Activated naive CD4-positive, alpha-beta T cell treated with anti-CD3 and anti-CD28 coated beads for 36 hours (primary cell): Measurements from ENCODE around the gene ZNF532. TPM values are rescaled to one million over a fixed set of nuclear protein-coding genes. Genes with fewer than 3 reads are reported as not detected.
"Not testable (repeated sequence)": the region's sequence is repeated elsewhere in the genome, so short reads cannot be mapped to it uniquely, and the experiment has no call there.

Experiments used
- CTCF ChIA-PET: fragments of 350-600 bp; sonication (Branson Sonifier 250); formaldehyde crosslinking; loops from one replicate; lab custom pipeline; 2021; ENCODE audit warnings: antibody characterized with exemption; lab: Charles Lee
- DNase-seq: peaks from one replicate; pipeline ENCODE4 v3.0.0-alpha.2; 2020
- H3K27ac Mint-ChIP-seq: one replicate; pipeline ENCODE4 v1.8.0; 2021; ENCODE audit warnings: mild to moderate bottlenecking, mixed read lengths
- H3K27me3 Mint-ChIP-seq: one replicate; pipeline ENCODE4 v1.8.0; 2021; ENCODE audit warnings: low read depth, mixed read lengths
- H3K36me3 Mint-ChIP-seq: one replicate; pipeline ENCODE4 v1.8.0; 2021; ENCODE audit warnings: low read depth, mixed read lengths
- H3K4me1 Mint-ChIP-seq: one replicate; pipeline ENCODE4 v1.8.0; 2021; ENCODE audit warnings: low read depth, mixed read lengths
- H3K4me3 Mint-ChIP-seq: one replicate; pipeline ENCODE4 v1.8.0; 2021; ENCODE audit warnings: mild to moderate bottlenecking, moderate library complexity, mixed read lengths
- H3K9me3 Mint-ChIP-seq: one replicate; pipeline ENCODE4 v1.8.0; 2021; ENCODE audit warnings: mixed read lengths
- intact Hi-C: fragments of 100-400 bp; cut with micrococcal nuclease; formaldehyde crosslinking; loops from one replicate; pipeline ENCODE4 v1.15.1; 2023
- total RNA-seq, 2 experiments: library from RNA; stranded (reverse); gene quantifications; one replicate each; pipeline ENCODE4 v1.2.3, GENCODE V29; 2021

The ZNF532 gene, protein sequence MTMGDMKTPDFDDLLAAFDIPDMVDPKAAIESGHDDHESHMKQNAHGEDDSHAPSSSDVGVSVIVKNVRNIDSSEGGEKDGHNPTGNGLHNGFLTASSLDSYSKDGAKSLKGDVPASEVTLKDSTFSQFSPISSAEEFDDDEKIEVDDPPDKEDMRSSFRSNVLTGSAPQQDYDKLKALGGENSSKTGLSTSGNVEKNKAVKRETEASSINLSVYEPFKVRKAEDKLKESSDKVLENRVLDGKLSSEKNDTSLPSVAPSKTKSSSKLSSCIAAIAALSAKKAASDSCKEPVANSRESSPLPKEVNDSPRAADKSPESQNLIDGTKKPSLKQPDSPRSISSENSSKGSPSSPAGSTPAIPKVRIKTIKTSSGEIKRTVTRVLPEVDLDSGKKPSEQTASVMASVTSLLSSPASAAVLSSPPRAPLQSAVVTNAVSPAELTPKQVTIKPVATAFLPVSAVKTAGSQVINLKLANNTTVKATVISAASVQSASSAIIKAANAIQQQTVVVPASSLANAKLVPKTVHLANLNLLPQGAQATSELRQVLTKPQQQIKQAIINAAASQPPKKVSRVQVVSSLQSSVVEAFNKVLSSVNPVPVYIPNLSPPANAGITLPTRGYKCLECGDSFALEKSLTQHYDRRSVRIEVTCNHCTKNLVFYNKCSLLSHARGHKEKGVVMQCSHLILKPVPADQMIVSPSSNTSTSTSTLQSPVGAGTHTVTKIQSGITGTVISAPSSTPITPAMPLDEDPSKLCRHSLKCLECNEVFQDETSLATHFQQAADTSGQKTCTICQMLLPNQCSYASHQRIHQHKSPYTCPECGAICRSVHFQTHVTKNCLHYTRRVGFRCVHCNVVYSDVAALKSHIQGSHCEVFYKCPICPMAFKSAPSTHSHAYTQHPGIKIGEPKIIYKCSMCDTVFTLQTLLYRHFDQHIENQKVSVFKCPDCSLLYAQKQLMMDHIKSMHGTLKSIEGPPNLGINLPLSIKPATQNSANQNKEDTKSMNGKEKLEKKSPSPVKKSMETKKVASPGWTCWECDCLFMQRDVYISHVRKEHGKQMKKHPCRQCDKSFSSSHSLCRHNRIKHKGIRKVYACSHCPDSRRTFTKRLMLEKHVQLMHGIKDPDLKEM (N-terminal part only)
- total RNA-seq = 1 to 10 TPM; 4.0 to 4.3 TPM

DNA sequence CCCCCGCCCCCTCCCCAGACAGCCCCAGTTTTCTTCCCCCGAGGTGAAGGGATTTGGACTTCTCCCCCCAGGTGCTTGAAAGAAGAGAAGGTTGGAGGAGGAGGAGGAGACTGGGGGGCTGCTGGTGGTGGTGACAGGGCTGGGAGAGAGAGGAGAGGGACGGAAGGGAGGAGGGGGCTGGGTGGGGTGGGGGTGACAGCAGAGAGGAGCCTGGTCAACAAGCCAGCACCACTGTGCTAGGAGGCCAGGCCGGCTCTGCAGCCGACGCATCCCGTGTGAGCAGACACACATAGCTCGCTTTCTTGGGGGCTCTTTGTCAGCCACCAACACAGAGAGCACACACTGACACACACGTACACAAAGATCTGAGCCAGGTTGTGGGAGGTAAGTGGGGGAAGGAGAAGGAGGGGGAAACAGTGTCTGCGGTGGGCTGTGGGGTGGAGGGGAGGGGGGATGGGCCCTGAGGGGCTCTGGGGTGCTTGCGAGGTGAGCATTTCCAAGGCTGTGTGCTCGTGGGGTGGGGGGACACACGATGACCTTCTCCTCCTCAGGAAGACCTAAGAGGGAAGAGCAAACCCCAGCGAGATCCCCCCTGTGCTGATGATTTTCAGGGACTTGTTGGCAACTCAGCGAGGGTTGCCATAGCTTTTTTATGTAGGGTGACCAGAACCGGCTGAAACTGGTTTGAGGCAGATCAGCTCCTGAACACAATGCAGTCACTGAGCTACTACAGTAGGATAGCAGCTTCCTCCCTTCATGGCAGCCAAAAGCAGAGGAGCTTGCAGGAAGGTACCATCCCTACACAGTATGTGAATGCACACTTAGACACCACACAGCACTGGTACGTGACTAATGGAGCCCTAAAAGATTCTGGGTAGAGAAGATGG is at the start of gene ZNF532:
Gene ZNF532, plus strand, starts transcription at position 732 of the 887 bp plus-strand sequence. CDS start 53,411 bp downstream, outside the sequence.
- Mint-ChIP-seq H3K27me3 (peaks cover 40% of the 10 kb centered on the region), H3K4me1 (peaks cover 8% of the 10 kb centered on the region), H3K36me3 (no peaks in the 10 kb centered on the region), H3K4me3 (peak within 1 kb of the TSS; percentile 52), H3K9me3 (no peaks in the 10 kb centered on the region), H3K27ac (no peak within 1 kb of the TSS)
- intact Hi-C loops = no loop called here
- peak; percentile 45 for DNase-seq
- CTCF ChIA-PET = interaction anchor here (0.9 kb wide), 1 partner anchor 82 kb away, joined by 3 read pairs; no protein-coding TSS in a partner anchor

DNA sequence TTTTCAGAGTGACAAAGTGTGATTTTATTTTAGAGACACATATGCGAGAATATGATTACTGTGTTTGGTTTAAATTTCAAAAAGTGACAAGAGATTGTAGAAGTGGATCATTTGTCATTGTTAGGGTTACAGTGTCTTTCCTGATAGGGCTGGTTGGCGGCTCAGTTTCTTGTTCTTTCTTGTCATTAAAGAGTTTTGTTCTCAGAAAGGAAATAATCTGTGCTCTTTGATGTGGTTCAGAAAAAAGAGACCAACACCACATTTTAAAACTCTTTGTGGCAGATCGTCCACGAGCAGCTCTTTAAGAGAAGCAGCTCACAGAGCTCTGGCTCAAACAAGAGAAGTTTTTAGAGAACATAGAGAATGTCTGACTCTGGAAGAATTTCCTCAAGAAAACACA is 45.6 kb upstream of the ZNF532 start:
- intact Hi-C loops = no loop called here
- Mint-ChIP-seq H3K4me3 (no peak overlapping the region), H3K4me1 (peaks cover 12% of the 10 kb centered on the region), H3K27ac (no peak overlapping the region), H3K9me3 (peaks cover 3% of the 10 kb centered on the region), H3K27me3 (peaks cover 63% of the 10 kb centered on the region), H3K36me3 (no peaks in the 10 kb centered on the region)
- CTCF ChIA-PET = interaction anchor here (0.7 to 1.7 kb wide), 3 partner anchors 50 to 55 kb away, joined by 3 to 4 read pairs (median 4); no protein-coding TSS in a partner anchor
- peak; percentile 31 for DNase-seq

DNA sequence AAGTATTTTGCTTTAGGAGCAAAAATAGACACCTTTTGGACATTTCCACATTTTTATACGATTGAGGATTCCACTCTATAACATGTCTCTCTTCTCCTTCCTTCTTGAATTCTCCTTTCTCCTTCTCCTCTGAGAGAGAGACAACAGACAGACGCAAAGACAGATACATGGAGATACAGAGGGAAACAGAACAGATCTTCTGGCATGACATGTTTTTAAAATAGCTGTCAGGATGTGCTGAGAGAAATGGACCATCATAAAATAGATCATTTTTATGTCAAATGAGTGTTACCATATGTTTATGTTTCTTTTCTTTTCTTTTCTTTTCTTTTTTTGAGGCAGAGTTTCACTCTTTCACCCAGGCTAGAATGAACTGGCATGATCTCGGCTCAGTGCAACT is 44.4 kb upstream of the ZNF532 start:
- CTCF ChIA-PET = no interaction called here
- H3K4me1 Mint-ChIP-seq = peaks cover 12% of the 10 kb centered on the region
- H3K4me3 Mint-ChIP-seq = no peak overlapping the region
- H3K27me3 Mint-ChIP-seq = peaks cover 59% of the 10 kb centered on the region
- H3K27ac Mint-ChIP-seq = no peak overlapping the region
- no peaks in the 10 kb centered on the region for H3K36me3 Mint-ChIP-seq
- intact Hi-C loops = no loop called here
- no peak for DNase-seq
- no peaks in the 10 kb centered on the region for H3K9me3 Mint-ChIP-seq

DNA sequence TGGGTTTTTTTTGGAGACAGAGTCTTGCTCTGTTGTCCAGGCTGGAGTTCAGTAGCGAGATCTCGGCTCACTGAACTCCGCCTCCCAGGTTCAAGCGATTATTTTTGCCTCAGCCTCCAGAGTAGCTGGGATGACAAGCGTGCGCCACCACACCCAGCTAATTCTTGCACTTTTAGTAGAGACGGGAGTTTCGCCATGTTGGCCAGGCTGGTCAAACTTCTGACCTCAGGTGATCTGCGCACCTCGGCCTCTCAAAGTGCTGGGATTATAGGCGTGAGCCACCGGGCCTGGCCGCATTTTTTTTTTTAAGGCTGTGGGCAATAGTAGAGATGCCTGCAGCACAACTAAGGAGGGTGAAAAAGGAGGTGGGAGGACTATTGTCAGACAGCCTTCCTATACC is 41.7 kb upstream of the ZNF532 start:
- intact Hi-C loops = no loop called here
- H3K36me3 Mint-ChIP-seq = no peaks in the 10 kb centered on the region
- H3K4me1 Mint-ChIP-seq = peaks cover 12% of the 10 kb centered on the region
- DNase-seq = no peak
- no peak overlapping the region for H3K4me3 Mint-ChIP-seq
- CTCF ChIA-PET = no interaction called here
- H3K9me3 Mint-ChIP-seq = no peaks in the 10 kb centered on the region
- no peak overlapping the region for H3K27ac Mint-ChIP-seq
- H3K27me3 Mint-ChIP-seq = peaks cover 55% of the 10 kb centered on the region

DNA sequence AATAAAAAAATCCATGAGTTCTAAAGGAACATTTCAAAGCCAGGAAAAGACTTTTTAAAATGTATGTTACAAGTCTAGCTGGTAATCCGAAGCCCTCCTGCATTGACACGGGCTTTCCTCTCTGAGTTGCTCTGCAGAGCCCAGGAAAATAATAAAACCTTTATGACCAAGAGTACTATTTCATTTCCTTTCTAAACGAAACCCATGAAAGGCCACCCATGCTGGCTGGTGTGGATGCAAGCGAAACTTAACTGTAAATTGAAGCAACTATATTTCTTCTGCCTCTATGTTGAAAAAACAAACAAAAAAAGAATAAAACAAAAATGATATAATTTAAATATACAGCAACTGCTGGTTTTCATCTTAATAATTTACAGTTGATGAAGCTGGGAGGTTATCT is 41.3 kb upstream of the ZNF532 start:
- H3K27me3 Mint-ChIP-seq = peaks cover 53% of the 10 kb centered on the region
- no peak overlapping the region for H3K27ac Mint-ChIP-seq
- H3K36me3 Mint-ChIP-seq = no peaks in the 10 kb centered on the region
- H3K4me3 Mint-ChIP-seq = no peak overlapping the region
- DNase-seq = no peak
- no peaks in the 10 kb centered on the region for H3K9me3 Mint-ChIP-seq
- H3K4me1 Mint-ChIP-seq = peaks cover 12% of the 10 kb centered on the region
- intact Hi-C loops = no loop called here
- CTCF ChIA-PET = no interaction called here

DNA sequence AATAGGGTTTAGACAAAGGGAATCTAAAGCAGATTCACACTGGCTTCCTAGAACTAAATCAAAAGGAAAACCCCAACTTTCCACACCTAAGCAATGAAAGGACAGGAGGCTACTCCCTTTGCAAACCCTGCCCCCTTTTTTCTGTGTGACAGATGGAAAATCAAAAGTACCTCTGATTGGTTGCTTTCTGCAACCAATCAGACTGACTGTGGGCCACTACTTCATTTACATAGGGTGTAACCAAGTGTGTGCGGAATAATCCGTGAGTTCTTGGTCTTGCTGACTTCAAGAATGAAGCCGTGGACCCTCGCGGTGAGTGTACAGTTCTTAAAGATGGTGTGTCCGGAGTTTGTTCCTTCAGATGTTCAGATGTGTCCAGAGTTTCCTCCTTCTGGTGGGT is 37.8 kb upstream of the ZNF532 start:
- H3K9me3 Mint-ChIP-seq, DNase-seq, H3K27ac Mint-ChIP-seq, H3K4me3 Mint-ChIP-seq, H3K36me3 Mint-ChIP-seq, H3K4me1 Mint-ChIP-seq, intact Hi-C loops: not testable (repeated sequence)
- H3K27me3 Mint-ChIP-seq = peaks cover 41% of the 10 kb centered on the region
- CTCF ChIA-PET = interaction anchor here (1.1 kb wide), 1 partner anchor 50 kb away, joined by 3 read pairs; no protein-coding TSS in a partner anchor

DNA sequence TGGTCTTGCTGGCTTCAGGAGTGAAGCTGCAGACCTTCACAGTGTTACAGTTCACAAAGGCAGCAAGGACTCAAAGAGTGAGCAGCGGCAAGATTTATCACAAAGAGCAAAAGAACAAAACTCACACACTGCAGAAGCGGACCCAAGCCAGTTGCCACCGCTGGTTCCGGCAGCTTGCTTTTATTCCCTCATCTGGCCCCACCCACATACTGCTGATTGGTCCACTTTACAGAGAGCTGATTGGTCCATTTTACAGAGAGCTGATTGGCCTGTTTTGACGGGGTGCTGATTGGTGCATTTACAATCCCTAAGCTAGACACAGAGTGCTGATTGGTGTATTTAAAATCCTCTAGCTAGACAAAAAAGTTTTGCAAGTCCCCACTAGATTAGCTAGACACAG is 37.2 kb upstream of the ZNF532 start:
- CTCF ChIA-PET = interaction anchor here (1.1 kb wide), 1 partner anchor 50 kb away, joined by 3 read pairs; no protein-coding TSS in a partner anchor
- Mint-ChIP-seq H3K4me1 (no peaks in the 10 kb centered on the region), H3K36me3 (no peaks in the 10 kb centered on the region), H3K27me3 (peaks cover 45% of the 10 kb centered on the region), H3K27ac (no peak overlapping the region), H3K9me3 (no peaks in the 10 kb centered on the region), H3K4me3 (no peak overlapping the region)
- intact Hi-C loops = no loop called here
- no peak for DNase-seq

DNA sequence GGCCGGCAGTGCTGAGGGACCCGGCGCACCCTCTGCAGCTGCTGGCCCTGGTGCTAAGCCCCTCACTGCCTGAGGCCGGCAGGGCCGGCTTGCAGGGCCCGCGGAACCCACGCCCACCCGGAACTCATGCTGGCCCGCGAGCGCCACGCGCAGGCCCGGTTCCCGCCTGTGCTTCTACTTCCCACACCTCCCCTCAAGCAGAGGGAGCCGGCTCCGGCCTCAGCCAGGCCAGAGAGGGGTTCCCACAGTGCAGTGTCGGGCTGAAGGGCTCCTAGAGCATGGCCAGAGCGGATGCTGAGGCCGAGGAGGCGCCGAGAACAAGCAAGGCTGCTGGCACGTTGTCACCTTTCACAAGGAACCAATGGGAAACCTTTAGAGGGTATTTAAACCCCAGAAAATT is 36.8 kb upstream of the ZNF532 start:
- no peak overlapping the region for H3K27ac Mint-ChIP-seq
- H3K27me3 Mint-ChIP-seq = peaks cover 42% of the 10 kb centered on the region
- H3K9me3 Mint-ChIP-seq = no peaks in the 10 kb centered on the region
- no peaks in the 10 kb centered on the region for H3K4me1 Mint-ChIP-seq
- CTCF ChIA-PET = interaction anchor here (1.1 kb wide), 1 partner anchor 51 kb away, joined by 3 read pairs; no protein-coding TSS in a partner anchor
- H3K36me3 Mint-ChIP-seq = no peaks in the 10 kb centered on the region
- DNase-seq = no peak
- intact Hi-C loops = no loop called here
- H3K4me3 Mint-ChIP-seq = no peak overlapping the region

DNA sequence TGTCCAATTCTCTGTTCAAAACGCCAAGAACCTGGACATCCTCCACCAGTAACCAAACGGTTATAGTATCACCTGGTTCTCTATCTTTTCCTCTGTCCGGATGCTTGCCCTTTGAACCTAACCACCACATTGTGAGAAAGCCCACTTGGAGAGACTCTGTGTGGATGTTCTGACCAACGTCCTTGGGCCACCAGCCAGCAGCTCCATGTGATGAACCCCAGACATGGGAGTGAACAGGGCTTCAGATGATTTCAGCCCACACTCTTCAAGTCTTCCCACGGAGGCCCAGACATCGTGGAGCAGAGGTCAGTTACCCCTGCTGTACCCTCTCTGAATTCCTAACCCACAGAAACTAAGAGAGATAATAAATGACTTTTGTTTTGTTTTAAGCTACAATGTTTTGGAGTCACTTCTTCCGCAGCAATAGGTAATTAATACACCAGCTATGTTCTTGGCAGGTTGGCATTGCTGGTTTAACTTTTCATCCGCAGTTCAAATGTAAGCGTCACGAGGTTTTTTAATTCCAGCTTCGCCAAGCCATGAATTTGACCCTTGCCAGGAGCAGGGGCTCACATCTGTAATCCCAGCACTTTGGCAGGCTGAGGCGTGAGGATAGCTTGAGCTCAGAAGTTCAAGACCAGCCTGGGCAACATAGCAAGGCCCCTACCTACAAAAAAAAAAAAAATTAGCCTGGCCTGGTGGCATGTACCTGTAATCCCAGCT is 36.1 kb upstream of the ZNF532 start:
- Mint-ChIP-seq H3K27ac (no peak overlapping the region), H3K4me3 (no peak overlapping the region), H3K36me3 (no peaks in the 10 kb centered on the region), H3K9me3 (no peaks in the 10 kb centered on the region), H3K27me3 (peaks cover 42% of the 10 kb centered on the region), H3K4me1 (no peaks in the 10 kb centered on the region)
- intact Hi-C loops = no loop called here
- CTCF ChIA-PET = interaction anchor here (0.6 to 0.9 kb wide), 3 partner anchors 242 to 784 kb away, joined by 3 to 4 read pairs (median 3); no protein-coding TSS in a partner anchor
- DNase-seq = no peak

DNA sequence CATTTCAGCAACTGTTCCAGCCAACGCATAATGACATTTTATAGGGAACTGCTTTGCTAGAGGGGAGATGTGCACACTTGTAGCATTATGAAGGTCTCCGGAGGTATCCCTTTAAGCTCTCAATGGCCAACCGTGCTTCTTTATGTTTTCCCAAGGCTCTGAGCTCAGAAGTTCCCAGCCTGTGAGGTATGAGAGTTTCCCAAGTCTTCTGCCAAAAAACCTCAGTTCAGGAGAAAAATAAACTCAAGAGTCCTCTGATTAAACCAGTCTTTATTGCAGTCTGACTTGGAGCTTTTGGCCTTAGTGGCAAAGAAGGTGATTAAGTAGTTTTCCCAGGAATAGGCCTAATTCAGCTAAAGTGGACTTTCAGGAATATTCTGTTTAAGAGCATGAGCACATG is 35.4 kb upstream of the ZNF532 start:
- DNase-seq = no peak
- Mint-ChIP-seq H3K27me3 (peaks cover 39% of the 10 kb centered on the region), H3K9me3 (no peaks in the 10 kb centered on the region), H3K36me3 (no peaks in the 10 kb centered on the region), H3K4me3 (no peak overlapping the region), H3K27ac (no peak overlapping the region), H3K4me1 (no peaks in the 10 kb centered on the region)
- intact Hi-C loops = no loop called here
- CTCF ChIA-PET = interaction anchor here (0.6 to 0.9 kb wide), 4 partner anchors 241 to 784 kb away, joined by 3 to 6 read pairs (median 4); no protein-coding TSS in a partner anchor

DNA sequence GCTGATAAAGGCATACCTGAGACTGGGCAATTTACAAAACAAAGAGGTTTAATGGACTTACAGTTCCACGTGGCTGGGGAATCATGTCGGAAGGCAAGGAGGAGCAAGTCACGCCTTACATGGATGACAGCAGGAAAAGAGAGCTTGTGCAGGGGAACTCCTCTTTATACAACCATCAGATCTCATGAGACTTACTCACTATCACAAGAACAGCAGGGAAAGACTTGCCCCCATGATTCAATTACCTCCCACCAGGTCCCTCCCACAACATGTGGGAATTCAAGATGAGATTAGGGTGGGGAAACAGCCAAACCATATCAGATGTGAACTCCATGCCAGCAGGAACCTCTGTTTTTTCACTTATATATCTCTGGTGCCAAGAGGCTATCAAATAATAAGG is 34.8 kb upstream of the ZNF532 start:
- H3K4me1 Mint-ChIP-seq, intact Hi-C loops, CTCF ChIA-PET, DNase-seq, H3K27ac Mint-ChIP-seq, H3K36me3 Mint-ChIP-seq, H3K9me3 Mint-ChIP-seq, H3K4me3 Mint-ChIP-seq: not testable (repeated sequence)
- H3K27me3 Mint-ChIP-seq = peaks cover 36% of the 10 kb centered on the region
